Neuronal stem cell (in vitro differentiated cells): Measurements from ENCODE around the gene DNPH1.

Experiments used
- DNase-seq: peaks from one replicate; pipeline ENCODE4 v3.0.0-alpha.2; 2013; ENCODE audit warnings: low spot score
- H2AFZ ChIP-seq: one replicate; pipeline ENCODE4 v1.6.1; 2013; ENCODE audit warnings: mild to moderate bottlenecking, low read length, inconsistent platforms
- H2AK5ac ChIP-seq: 2 replicates; pipeline ENCODE4 v1.6.1; 2013; ENCODE audit warnings: low read depth, mild to moderate bottlenecking, inconsistent platforms, low read length, moderate library complexity, mixed read lengths
- H2BK120ac ChIP-seq: 2 replicates; pipeline ENCODE4 v1.6.1; 2013; ENCODE audit warnings: low read depth, mild to moderate bottlenecking, inconsistent platforms, low read length, moderate library complexity, mixed read lengths
- H2BK12ac ChIP-seq: one replicate; pipeline ENCODE4 v1.6.1; 2013; ENCODE audit warnings: low read length, inconsistent platforms
- H2BK15ac ChIP-seq: 2 replicates; pipeline ENCODE4 v1.6.1; 2013; ENCODE audit warnings: mild to moderate bottlenecking, low read length, inconsistent platforms, mixed read lengths
- H2BK5ac ChIP-seq: one replicate; pipeline ENCODE4 v1.6.1; 2013; ENCODE audit warnings: inconsistent platforms, mild to moderate bottlenecking, low read length, moderate library complexity
- H3K14ac ChIP-seq: one replicate; pipeline ENCODE4 v1.6.1; 2013; ENCODE audit warnings: low read length, inconsistent platforms
- H3K18ac ChIP-seq: 2 replicates; pipeline ENCODE4 v1.6.1; 2013; ENCODE audit warnings: low read length, inconsistent platforms
- H3K23ac ChIP-seq: 2 replicates; pipeline ENCODE4 v1.6.1; 2013; ENCODE audit warnings: low read depth, mild to moderate bottlenecking, mixed read lengths, low read length, inconsistent platforms; ENCODE audit not compliant: poor library complexity
- H3K27ac ChIP-seq: replicated peaks from 3 replicates; pipeline ENCODE4 v1.5.1; 2013; ENCODE audit warnings: low read length, inconsistent platforms
- H3K27me3 ChIP-seq, 3 experiments: 2 replicates each; pipeline ENCODE4 v1.6.1; 2013; ENCODE audit warnings: low read length in 3 of 3, mild to moderate bottlenecking in 2 of 3, inconsistent platforms in 1 of 3, low read depth in 1 of 3, mixed read lengths in 1 of 3, moderate library complexity in 1 of 3; ENCODE audit not compliant: control insufficient read depth in 3 of 3, insufficient read depth in 3 of 3
- H3K36me3 ChIP-seq, 2 donors: replicated peaks in 1 of 2; 2 replicates each; pipeline ENCODE4 v1.6.1; 2013; ENCODE audit warnings: low read length in 2 of 2; ENCODE audit not compliant: control insufficient read depth in 2 of 2, insufficient read depth in 2 of 2
- H3K4ac ChIP-seq: 2 replicates; pipeline ENCODE4 v1.6.1; 2013; ENCODE audit warnings: inconsistent platforms, mild to moderate bottlenecking, low read length, moderate library complexity
- H3K4me1 ChIP-seq, 2 donors: 1 replicate in 1 of 2; 2 replicates in 1 of 2; pipeline ENCODE4 v1.6.1; 2013; ENCODE audit warnings: low read length in 2 of 2, low read depth in 1 of 2; ENCODE audit not compliant: control insufficient read depth in 2 of 2, insufficient read depth in 1 of 2
- H3K4me2 ChIP-seq: one replicate; pipeline ENCODE4 v1.6.1; 2013; ENCODE audit warnings: mild to moderate bottlenecking, low read length, inconsistent platforms; ENCODE audit not compliant: insufficient read depth, poor library complexity, severe bottlenecking
- H3K4me3 ChIP-seq, 2 donors: 2 replicates each; pipeline ENCODE4 v1.5.1; 2013; ENCODE audit warnings: low read length in 2 of 2, mild to moderate bottlenecking in 2 of 2, inconsistent platforms in 1 of 2, moderate library complexity in 1 of 2
- H3K79me1 ChIP-seq: one replicate; pipeline ENCODE4 v1.6.1; 2013; ENCODE audit warnings: low read depth, mild to moderate bottlenecking, inconsistent platforms, low read length, moderate library complexity
- H3K9ac ChIP-seq: one replicate; pipeline ENCODE4 v1.6.1; 2013; ENCODE audit warnings: mild to moderate bottlenecking, low read depth, low read length, inconsistent platforms; ENCODE audit not compliant: poor library complexity
- H3K9me3 ChIP-seq, 2 donors: replicated peaks in 1 of 2; 2 replicates each; pipeline versions ENCODE3 to v1.6.1; 2013; ENCODE audit warnings: low read length in 2 of 2, mild to moderate bottlenecking in 2 of 2, inconsistent platforms in 1 of 2, low read depth in 1 of 2, mixed read lengths in 1 of 2, moderate library complexity in 1 of 2; ENCODE audit not compliant: control insufficient read depth in 2 of 2, insufficient read depth in 1 of 2
- H4K8ac ChIP-seq: one replicate; pipeline ENCODE4 v1.6.1; 2013; ENCODE audit warnings: low read depth, mild to moderate bottlenecking, inconsistent platforms, low read length, moderate library complexity
- H4K91ac ChIP-seq: one replicate; pipeline ENCODE4 v1.6.1; 2013; ENCODE audit warnings: low read length, low read depth, mild to moderate bottlenecking, inconsistent platforms; ENCODE audit not compliant: poor library complexity
- WGBS, 2 donors: extraction: QIAGEN DNeasy Blood & Tissue Kit; methylation state at CpG; one replicate each; pipeline ENCODE4 v1.1.7; 2013; ENCODE audit warnings: missing lambda C conversion rate in 2 of 2, mixed read lengths in 1 of 2; ENCODE audit not compliant: insufficient read length in 2 of 2, insufficient replicate concordance in 1 of 2; ENCODE audit errors: extremely low coverage in 2 of 2; 5-methylcytosine and 5-hydroxymethylcytosine counted together

DNPH1 gene

GRCh38 chr6:43256670-43257366, 27.5 kb upstream of the DNPH1 start:
- Histone ChIP-seq H3K9me3 (no peaks in the 10 kb centered on the region), H2AK5ac (no peak overlapping the region), H3K4me3 (no peak overlapping the region), H3K23ac (no peak overlapping the region), H3K4me2 (no peak overlapping the region), H3K79me1 (no peaks in the 10 kb centered on the region), H3K27ac (no peak overlapping the region), H3K27me3 (no peaks in the 10 kb centered on the region), H3K18ac (no peak overlapping the region), H2BK15ac (no peak overlapping the region), H2BK5ac (no peak overlapping the region), H3K4me1 (peaks cover 0 to under 1% of the 10 kb centered on the region in 2 donors), H2BK120ac (no peak overlapping the region), H3K14ac (peak overlapping the region; percentile 27), H2BK12ac (no peak overlapping the region), H2AFZ (no peak overlapping the region), H4K8ac (no peak overlapping the region), H3K36me3 (peaks cover 4 to 13% of the 10 kb centered on the region in 2 donors), H4K91ac (no peak overlapping the region), H3K4ac (no peak overlapping the region), H3K9ac (no peak overlapping the region)
- DNase-seq = no peak
- no CpG with 5 or more reads among the region's 9 CpGs for WGBS, 2 donors

- Histone ChIP-seq H2AK5ac (peak overlapping the region; percentile 11), H3K36me3 (peaks cover 4 to 13% of the 10 kb centered on the region in 2 donors), H2BK15ac (no peak overlapping the region), H3K27me3 (no peaks in the 10 kb centered on the region), H3K23ac (no peak overlapping the region), H3K4me2 (no peak overlapping the region), H3K4ac (no peak overlapping the region), H3K14ac (no peak overlapping the region), H3K27ac (no peak overlapping the region), H2AFZ (no peak overlapping the region), H4K91ac (no peak overlapping the region), H3K4me1 (peaks cover 2 to 11% of the 10 kb centered on the region in 2 donors), H2BK120ac (no peak overlapping the region), H2BK12ac (no peak overlapping the region), H3K9me3 (no peaks in the 10 kb centered on the region), H2BK5ac (no peak overlapping the region), H4K8ac (no peak overlapping the region), H3K4me3 (peak overlapping the region in 1 of 2 donors; percentile 18), H3K9ac (peak overlapping the region; percentile 54), H3K18ac (no peak overlapping the region), H3K79me1 (no peaks in the 10 kb centered on the region)
- WGBS, 2 donors = no CpG with 5 or more reads among the region's 11 CpGs
- no peak for DNase-seq
Measured at GRCh38 chr6:43255408-43256054, 26.2 kb upstream of the DNPH1 start.

DNA sequence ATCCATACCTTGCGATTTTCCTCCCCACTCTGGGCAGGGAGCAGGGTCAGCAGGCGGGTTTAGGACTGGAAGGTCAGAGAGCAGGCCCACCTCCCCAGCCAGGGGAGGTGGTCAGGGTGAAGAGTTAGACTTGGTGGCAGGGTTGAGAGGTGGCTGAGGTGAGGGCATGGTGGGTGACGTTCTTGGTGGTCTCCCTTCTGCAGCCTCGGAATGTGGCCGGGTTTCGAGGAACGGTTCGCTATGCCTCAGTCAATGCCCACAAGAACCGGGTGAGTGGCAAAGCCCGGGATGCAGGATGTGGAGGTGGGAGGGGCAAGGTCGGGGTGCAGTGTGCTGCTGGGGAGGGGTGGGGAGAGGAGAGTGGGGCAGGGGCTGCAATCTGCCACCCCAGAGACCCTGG, 25.6 kb upstream of the DNPH1 start:
- Histone ChIP-seq H3K36me3 (peaks cover 4 to 13% of the 10 kb centered on the region in 2 donors), H4K91ac (no peak overlapping the region), H2BK15ac (no peak overlapping the region), H2BK5ac (no peak overlapping the region), H3K23ac (peak overlapping the region; percentile 25), H3K27ac (no peak overlapping the region), H2AK5ac (peak overlapping the region; percentile 23), H3K27me3 (no peaks in the 10 kb centered on the region), H3K4me1 (peaks cover 2 to 11% of the 10 kb centered on the region in 2 donors), H3K4ac (no peak overlapping the region), H3K4me3 (no peak overlapping the region), H3K14ac (no peak overlapping the region), H2BK120ac (no peak overlapping the region), H2BK12ac (no peak overlapping the region), H3K4me2 (no peak overlapping the region), H3K9me3 (no peaks in the 10 kb centered on the region), H4K8ac (no peak overlapping the region), H3K9ac (no peak overlapping the region), H3K18ac (no peak overlapping the region), H2AFZ (no peak overlapping the region), H3K79me1 (no peaks in the 10 kb centered on the region)
- no CpG with 5 or more reads among the region's 11 CpGs for WGBS, 2 donors
- no peak for DNase-seq

- peaks cover 2 to 11% of the 10 kb centered on the region in 2 donors for H3K4me1 ChIP-seq
- H4K91ac ChIP-seq = no peak overlapping the region
- H2AK5ac ChIP-seq = peak overlapping the region; percentile 23
- H3K23ac ChIP-seq = peak overlapping the region; percentile 25
- H3K4ac ChIP-seq = no peak overlapping the region
- no peak overlapping the region for H4K8ac ChIP-seq
- no peak overlapping the region for H3K4me3 ChIP-seq
- no peaks in the 10 kb centered on the region for H3K9me3 ChIP-seq
- no peak overlapping the region for H3K27ac ChIP-seq
- no peaks in the 10 kb centered on the region for H3K27me3 ChIP-seq
- H3K14ac ChIP-seq = no peak overlapping the region
- no peak overlapping the region for H3K18ac ChIP-seq
- H3K79me1 ChIP-seq = no peaks in the 10 kb centered on the region
- no CpG with 5 or more reads among the region's 15 CpGs for WGBS, 2 donors
- no peak overlapping the region for H2BK120ac ChIP-seq
- DNase-seq = no peak
- no peak overlapping the region for H2BK12ac ChIP-seq
- no peak overlapping the region for H3K9ac ChIP-seq
- no peak overlapping the region for H2BK15ac ChIP-seq
- H2AFZ ChIP-seq = no peak overlapping the region
- no peak overlapping the region for H3K4me2 ChIP-seq
- peaks cover 4 to 13% of the 10 kb centered on the region in 2 donors for H3K36me3 ChIP-seq
- H2BK5ac ChIP-seq = no peak overlapping the region
Measured at GRCh38 chr6:43254138-43254817, 25.0 kb upstream of the DNPH1 start.
